Esophagus (tissue), 2 donors: ENCODE measurements around the gene GJD3. TPM values are rescaled to one million over a fixed set of nuclear protein-coding genes. Genes with fewer than 3 reads are reported as not detected.

Experiments
- H3K27ac ChIP-seq, 2 donors: one replicate each; pipeline ENCODE4 v1.5.1; 2013; ENCODE audit warnings: low read depth in 2 of 2, mild to moderate bottlenecking in 2 of 2, inconsistent platforms in 1 of 2, low read length in 1 of 2, moderate library complexity in 1 of 2
- H3K27me3 ChIP-seq, 2 donors: one replicate each; pipeline ENCODE4 v1.6.1; 2013; ENCODE audit warnings: low read length in 2 of 2, control low read depth in 1 of 2, mild to moderate bottlenecking in 1 of 2; ENCODE audit not compliant: insufficient read depth in 2 of 2, control insufficient read depth in 1 of 2
- H3K36me3 ChIP-seq, 2 donors: one replicate each; pipeline ENCODE4 v1.6.1; 2013; ENCODE audit warnings: low read length in 1 of 2; ENCODE audit not compliant: control insufficient read depth in 2 of 2, insufficient read depth in 2 of 2
- H3K4me1 ChIP-seq, 2 donors: one replicate each; pipeline ENCODE4 v1.6.1; 2013; ENCODE audit warnings: low read length in 1 of 2; ENCODE audit not compliant: control insufficient read depth in 2 of 2, insufficient read depth in 2 of 2
- H3K4me3 ChIP-seq, 2 donors: one replicate each; pipeline ENCODE4 v1.5.1; 2013; ENCODE audit warnings: low read length in 2 of 2, mild to moderate bottlenecking in 2 of 2, low read depth in 1 of 2, moderate library complexity in 1 of 2
- H3K9me3 ChIP-seq, 2 donors: one replicate each; pipeline ENCODE4 v1.6.1; 2013; ENCODE audit warnings: mild to moderate bottlenecking in 2 of 2, low read depth in 1 of 2, low read length in 1 of 2, moderate library complexity in 1 of 2; ENCODE audit not compliant: control insufficient read depth in 2 of 2, insufficient read depth in 1 of 2
- WGBS, 2 donors: extraction: QIAGEN DNeasy Blood & Tissue Kit; methylation state at CpG; one replicate each; pipeline ENCODE4 v1.1.7; 2013; 5-methylcytosine and 5-hydroxymethylcytosine counted together
- polyA plus RNA-seq, 2 donors: library from polyadenylated mRNA; stranded (reverse); fragments of 200-250 nt; gene quantifications; one replicate each; pipeline ENCODE4 v1.2.3, GENCODE V29; 2013
- donor health status: healthy with polysubstance abuse.
- donor health status: Bipolar disorder and iron deficiency.

Gene GJD3
- polyA plus RNA-seq, 2 donors = 0.68 to 1.0 TPM

GRCh38 chr17:40313668-40314583 lies 50.6 kb downstream of the GJD3 start:
- H3K27ac ChIP-seq = peak overlapping the region in 1 of 2 donors; percentile 67
- no peaks in the 10 kb centered on the region for H3K27me3 ChIP-seq
- no peaks in the 10 kb centered on the region for H3K9me3 ChIP-seq
- WGBS, 2 donors = 55 to 59% methylated on average over 7 of the region's 7 CpGs
- H3K4me3 ChIP-seq = no peak overlapping the region
- no peaks in the 10 kb centered on the region for H3K36me3 ChIP-seq
- peaks cover 31 to 61% of the 10 kb centered on the region in 2 donors for H3K4me1 ChIP-seq

Other genes with a start within 250 kb of the GJD3 start
- gene MSL1, start 242.8 kb downstream of the GJD3 start, polyA plus RNA-seq = 10 to 100 TPM; 42.1 to 59.5 TPM
- gene CASC3, start 224.2 kb downstream of the GJD3 start, polyA plus RNA-seq = 10 to 100 TPM; 24.3 to 24.6 TPM
- 100 to 1,000 TPM; 109 to 282 TPM for gene RAPGEFL1, start 187.3 kb downstream of the GJD3 start, polyA plus RNA-seq
- 10 to 100 TPM in 1 of 2 donors, 1 to 10 TPM in 1; 9.1 to 15.3 TPM for gene WIPF2, start 145.4 kb downstream of the GJD3 start, polyA plus RNA-seq
- 1 to 10 TPM; 5.1 to 7.5 TPM for gene CDC6, start 76.9 kb downstream of the GJD3 start, polyA plus RNA-seq
- gene RARA, start 55.6 kb downstream of the GJD3 start, polyA plus RNA-seq = 1 to 10 TPM; 5.2 to 6.6 TPM
- gene TOP2A, start 53.2 kb upstream of the GJD3 start, polyA plus RNA-seq = 10 to 100 TPM; 18.0 to 56.0 TPM
- 10 to 100 TPM; 34.1 to 80.6 TPM for gene IGFBP4, start 78.7 kb upstream of the GJD3 start, polyA plus RNA-seq
- 10 to 100 TPM; 25.4 to 74.8 TPM for gene TNS4, start 136.9 kb upstream of the GJD3 start, polyA plus RNA-seq
- gene CCR7, start 200.7 kb upstream of the GJD3 start, polyA plus RNA-seq = under 1 TPM; 0.16 to 0.54 TPM